ENCODE measurements around the gene CENPU.
"Not testable (repeated sequence)": the region's sequence is repeated elsewhere in the genome, so short reads cannot be mapped to it uniquely, and the experiment has no call there.

CENPU gene

DNA sequence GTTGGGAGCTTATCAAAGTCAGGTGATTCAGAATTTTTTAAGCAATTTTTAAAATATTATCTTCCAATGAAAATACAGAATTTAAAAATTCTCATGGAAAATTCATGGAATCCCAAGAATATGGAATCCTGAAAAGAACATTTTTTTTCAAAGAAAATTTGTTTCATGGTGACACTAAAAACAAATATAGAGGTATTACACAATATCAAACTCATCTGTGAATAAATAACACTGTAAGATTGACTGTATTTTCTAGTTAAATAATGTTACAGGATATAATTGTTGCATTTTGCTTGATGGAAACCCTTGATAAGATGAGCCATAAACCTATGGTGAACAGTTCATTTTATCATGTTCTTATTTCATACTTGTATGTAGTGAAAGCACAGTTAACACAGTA is 72.9 kb downstream of the CENPU start:
- DNase-seq = no peak

DNA sequence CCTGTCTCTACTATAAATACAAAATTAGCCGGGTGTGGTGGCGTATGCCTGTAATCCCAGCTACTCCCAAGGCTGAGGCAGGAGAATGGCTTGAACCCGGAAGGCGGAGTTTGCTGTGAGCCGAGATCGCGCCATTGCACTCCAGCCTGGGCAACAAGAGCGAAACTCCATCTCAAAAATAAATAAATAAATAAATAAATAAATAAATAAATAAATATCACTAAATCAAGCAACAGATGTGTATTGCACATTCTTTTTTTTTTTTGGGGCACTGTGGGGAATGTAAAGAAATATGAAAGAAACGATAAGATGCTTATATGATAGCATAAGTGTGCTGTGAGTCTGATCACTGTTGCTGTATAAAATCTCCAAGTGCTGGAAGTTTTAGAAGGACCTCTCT is 76.1 kb downstream of the CENPU start:
- not testable (repeated sequence) for DNase-seq

DNA sequence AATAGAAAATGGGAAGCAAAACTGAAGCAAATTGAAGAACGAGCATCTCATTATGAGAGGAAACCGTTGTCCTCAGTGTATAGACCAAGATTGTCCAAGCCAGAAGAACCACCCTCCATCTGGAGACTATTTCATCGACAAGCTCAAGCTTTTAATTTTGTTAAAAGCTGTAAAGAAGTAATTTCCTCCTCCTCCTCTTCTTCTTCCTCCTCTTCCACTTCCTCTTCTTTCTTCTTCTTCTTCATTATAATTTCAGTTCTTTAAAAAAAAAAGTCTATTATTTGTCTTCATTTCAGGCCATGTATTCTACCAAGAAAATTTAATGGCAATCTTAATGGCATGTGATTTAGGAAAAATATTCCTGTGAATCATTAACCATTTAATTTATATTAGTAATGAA is 76.8 kb downstream of the CENPU start:
- no peak for DNase-seq

DNA sequence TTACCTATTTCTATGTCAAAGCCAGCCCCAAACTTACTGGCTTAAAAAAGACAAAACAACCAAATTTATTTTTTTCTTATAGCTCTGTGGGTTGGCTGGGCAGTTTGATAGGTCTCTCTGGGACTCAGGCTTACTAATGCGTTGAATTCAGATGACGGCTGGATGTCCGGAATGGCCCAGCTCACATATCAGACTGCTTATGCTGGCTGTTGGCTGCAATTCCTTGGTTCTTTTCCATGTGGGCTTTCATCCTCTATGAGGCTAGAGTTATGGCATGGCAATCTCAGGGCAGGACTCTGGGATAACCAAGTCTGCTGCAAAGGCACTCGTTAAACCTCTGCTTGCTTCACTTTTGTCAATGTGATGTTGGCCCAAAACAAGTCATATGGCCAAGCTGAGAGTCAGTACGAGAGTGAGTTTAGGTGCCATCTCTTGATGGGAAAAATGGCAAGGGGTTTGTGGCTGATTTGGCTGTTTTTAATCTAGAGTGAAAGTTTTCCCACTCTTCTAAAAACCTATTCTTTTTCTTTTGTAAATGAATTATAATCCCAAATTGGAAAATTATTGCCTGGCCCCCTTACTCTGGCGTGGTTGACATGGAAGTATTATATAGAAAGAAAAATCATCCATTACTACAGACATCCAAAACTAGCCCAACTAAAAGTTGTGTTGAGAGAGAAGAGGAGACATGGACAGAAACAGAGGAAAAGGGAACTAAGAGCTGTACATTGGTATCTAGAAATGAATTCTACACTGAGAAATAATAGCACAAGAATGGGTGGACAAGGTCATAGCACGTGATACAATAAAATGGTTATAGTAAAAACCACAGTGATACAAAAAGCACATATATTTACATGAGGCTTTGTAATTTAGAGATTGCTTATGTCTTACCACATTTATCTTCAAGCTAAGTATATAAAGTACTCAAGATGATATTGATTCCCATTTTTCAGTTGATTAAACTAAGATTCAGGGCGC is 77.7 kb downstream of the CENPU start:
- DNase-seq = no peak

DNA sequence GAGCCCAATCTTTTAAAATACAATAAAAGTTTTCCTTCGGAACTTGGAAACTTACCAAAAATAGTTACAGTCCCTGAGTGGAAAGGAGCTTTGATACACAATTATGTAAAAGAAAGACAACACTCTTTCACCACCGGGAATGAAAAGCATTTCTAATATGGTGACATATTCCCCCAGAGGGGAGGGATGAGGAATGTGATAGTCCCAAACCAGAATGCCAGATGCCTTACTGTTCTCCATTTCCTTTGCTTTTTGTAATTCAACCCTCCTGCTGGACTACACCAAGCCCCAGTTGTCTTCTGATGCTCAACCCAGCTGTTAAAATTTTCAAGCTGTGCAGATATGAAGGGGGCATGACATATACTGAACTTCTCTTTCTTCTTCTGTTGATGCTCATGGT is 80.2 kb downstream of the CENPU start:
- DNase-seq = no peak

DNA sequence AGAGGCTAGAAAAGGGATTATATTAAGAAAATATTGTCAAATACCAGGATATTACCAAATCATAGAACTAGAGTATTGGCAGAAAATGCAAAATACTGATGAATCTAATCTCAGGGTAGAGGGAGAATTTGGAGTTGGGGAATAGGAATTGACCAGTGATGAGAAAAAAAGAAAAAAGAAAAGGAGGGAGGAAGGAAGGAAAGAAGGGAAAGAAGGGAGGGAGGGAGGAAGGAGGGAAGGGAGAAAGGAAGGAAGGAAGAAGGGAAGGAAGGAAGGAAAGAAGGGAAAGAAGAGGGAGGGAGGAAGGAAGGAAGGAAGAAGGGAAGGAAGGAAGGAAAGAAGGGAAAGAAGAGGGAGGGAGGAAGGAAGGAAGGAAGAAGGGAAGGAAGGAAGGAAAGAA is 81.2 kb downstream of the CENPU start:
- DNase-seq = not testable (repeated sequence)

DNA sequence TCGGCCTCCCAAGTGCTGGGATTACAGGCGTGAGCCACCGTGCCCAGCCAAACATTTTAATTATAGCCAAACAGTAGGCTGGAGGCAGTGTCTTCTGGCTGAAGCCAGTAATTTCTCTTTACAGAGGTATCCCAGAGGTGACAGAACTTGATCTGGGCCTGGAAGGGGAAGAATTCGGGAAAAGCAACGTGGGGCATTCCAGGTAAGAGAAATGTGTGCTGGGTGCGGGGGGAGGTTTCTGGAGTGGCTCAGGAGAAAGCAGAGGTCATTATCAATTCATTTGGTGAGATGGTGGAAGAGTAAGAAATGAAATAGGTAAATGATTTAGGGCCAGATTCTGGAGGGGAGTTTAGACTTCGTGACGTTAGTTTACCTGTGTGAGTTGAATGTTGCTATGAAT is 82.0 kb downstream of the CENPU start:
- no peak for DNase-seq

DNA sequence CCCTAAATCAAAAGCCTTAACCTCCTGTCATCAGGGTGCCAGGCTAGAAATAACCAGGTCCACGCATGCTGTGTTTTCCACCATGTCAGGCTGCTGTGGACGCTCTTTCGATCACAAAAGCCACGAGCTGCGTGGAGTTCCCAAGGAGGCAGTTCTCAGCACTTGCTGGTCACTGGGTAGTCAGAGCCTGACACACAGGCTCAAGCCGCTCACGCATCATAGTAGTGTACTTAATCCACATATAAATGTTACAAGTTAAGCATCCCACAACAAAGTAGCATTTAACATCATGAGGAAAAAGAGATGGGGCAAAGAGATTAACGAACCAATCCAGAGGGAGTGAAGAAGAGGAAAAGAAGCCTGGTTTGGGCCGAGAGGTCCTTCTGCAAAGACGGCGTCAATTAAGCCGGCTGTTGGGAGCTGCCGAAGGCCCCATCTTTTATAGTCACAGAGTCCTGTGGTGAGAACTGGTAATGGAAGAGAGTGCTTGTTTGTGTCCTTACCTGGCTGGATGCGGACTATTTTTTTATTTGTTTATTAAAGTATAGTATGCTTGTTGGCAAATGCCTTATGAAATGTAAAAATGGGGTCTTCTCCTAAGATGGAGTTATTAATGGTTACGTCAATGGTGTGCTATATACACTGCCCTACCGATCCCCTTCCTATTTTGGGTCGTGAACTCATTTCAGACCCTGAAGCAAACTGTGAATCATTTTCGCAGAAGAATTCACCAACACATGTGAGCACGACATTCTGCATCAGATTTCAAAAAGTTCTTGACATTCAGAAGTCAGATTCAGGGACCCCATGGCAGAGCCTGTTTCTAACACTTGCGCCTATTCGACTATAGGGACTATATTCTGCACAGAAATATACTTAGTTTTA is 83.7 kb downstream of the CENPU start:
- peak in 1 of 2 donors; percentile 40 for DNase-seq

DNA sequence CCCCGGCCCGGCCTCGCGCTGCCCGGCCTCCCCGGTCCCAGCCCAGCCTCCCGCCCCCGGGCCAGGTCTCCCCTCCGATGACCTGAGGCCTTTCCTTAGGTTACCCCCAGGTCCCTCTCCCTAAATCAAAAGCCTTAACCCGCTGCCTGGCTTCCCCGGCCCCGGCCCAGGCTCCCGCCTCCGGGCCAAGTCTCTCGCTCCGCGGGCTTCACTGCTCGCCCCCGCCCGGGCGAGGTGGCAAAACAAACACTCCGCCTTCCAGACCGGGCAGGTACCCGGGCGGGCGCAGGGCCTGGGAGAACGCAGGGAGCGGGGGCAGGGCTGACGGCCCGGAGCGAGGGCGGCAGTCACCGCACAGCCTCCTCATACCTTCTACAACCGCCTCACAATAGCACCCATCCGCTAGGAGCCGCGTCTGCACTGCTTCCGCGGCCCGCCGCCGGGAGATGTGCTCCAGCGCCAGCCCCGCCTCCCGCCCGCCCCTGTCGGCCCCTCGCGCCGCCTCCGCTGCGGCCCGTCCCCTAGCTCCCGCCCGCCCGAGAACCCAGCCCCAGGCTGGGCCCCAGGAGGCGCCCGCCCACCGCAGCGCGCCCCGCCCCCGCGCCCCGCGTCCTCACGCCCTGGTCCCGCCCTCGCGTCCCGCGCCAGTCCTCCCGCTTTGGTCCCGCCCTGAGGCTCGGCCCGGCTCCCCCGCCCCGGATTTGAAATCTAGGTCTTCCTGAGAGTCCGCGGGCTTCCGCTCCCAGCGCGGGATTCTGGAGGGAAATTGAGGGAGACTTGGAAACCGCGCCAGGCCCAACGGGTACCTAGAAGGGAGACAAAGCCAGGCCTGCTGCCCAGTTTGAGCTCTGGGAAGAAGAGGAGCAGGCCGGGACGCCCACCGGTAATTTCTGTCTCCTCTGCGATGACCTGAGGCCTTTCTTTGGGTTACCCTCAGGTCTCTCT is 84.6 kb downstream of the CENPU start, which contains the start of the genes CASP3 and PRIMPOL:
CASP3 (minus strand) TSS at position 422 of the 945 bp plus-strand sequence. CDS start 10,994 bp downstream, outside the sequence.
PRIMPOL (plus strand) TSS at position 713 of the 945 bp plus-strand sequence. CDS start 7,403 bp downstream, outside the sequence.
- peak; percentile 95 to 98 for DNase-seq

DNA sequence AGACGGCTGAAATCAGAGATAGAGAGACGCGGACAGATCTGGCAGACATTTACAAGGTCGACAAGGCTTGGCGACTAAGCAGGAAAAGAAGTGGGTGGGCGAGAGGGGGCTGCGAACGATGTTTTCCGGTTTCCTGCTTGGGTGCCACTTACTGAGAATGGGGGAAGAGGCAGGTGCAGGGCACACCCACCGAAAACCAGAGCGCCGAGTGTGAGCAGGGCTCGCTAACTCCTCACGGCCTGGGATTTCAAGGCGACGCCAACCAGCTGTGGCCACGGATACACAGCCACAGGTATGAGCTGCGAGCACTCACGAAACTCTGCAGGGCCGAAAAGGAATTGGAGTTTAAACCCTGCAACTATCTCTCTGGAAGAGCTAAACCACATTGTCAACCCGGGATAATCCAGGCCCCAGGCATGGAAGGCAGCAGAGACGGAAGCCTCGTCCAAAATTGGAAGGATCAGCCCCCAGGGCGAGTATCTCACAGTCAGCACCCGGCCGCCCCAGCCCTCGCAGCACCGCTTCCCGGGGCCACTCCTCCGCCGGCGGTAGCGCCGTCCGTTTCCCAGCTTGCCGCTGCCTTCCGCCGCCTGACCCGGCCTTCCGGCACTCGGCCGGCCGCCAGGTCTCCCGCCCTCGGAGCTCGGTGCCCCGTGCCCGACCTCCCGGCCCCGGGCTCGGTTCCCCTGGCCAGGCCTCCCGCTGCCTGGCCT is 85.4 kb downstream of the CENPU start:
- peak; percentile 47 to 57 for DNase-seq

DNA sequence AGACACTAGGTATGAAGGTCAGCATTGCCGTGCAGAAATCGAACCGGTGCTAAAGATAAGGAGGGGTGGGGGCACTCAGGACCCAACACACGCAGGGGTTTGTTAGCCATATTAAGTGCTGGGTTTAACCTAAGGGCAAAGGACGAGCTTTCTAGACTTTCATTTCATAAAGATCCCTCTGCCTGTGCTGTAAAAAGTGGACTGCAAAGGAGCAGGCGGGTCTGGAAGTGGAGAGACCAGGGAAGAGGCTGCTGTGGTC is 85.9 kb downstream of the CENPU start:
- DNase-seq = no peak

DNA sequence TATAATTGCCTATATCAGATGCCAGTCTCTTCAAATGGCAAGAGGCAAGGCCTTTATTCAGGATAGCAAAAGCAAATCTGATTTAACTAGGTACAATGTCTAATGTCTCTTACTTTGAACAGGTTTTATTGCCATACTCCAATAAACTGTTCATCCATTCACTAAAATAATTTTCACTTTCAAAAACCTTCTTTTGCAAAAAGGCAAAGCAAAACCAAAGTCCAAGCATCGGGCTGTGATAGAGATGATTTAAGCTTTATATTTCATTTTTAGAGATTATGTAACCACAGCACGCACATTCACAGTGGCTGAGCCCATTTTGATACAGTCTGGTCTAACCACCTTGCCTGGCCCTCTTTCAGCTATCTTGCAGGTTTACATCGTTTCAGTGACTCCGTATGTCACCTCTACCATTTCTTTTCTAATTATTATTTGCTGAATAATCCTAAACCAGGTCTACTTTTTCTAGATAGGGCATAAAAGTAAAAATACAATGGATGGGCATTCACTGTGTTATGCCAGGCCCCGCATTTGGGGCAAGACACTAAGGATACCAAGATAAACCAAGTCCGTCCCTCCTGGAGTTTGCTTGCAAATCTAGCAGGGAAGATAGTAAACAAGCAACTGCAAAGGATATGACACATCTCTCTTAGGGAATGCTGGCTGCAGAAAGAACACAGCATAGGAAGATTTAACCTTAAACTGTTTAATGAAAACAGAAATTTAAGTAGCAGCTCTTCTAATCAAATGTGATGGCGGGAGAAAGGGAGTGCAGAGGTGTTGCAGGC is 86.4 kb downstream of the CENPU start:
- no peak for DNase-seq

DNA sequence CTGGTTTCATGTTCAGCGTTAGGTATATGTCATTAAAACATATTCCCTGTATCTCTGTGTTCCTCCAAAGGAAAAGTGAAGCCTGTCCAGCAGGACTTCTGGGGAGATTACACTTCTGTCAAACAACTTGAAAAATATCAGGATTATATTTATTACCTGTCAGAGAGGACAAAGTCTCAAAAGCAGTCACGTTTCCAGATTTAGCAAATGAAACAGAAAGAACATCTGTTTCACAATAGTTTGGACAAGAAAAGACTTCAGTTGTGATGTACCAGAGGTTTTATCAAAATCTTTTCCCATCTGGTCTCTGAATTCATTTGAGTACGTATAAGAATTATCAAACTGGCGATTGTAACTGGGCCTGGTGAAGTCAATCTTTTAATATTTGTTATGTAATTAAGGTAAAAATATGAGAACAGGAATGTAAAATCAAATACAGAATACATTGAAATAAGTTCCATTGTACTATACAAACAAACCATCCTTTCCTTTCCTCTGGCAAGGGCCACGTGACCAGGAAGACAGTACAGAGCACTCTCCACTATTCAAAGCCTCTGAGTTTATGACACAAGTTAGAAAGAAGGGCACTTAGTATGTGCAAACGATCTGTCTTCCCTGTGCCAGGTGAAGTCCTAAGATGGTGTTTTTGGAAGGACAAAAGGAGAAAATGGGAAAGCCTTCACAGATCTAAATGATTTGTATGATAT is 87.8 kb downstream of the CENPU start:
- DNase-seq = no peak

DNA sequence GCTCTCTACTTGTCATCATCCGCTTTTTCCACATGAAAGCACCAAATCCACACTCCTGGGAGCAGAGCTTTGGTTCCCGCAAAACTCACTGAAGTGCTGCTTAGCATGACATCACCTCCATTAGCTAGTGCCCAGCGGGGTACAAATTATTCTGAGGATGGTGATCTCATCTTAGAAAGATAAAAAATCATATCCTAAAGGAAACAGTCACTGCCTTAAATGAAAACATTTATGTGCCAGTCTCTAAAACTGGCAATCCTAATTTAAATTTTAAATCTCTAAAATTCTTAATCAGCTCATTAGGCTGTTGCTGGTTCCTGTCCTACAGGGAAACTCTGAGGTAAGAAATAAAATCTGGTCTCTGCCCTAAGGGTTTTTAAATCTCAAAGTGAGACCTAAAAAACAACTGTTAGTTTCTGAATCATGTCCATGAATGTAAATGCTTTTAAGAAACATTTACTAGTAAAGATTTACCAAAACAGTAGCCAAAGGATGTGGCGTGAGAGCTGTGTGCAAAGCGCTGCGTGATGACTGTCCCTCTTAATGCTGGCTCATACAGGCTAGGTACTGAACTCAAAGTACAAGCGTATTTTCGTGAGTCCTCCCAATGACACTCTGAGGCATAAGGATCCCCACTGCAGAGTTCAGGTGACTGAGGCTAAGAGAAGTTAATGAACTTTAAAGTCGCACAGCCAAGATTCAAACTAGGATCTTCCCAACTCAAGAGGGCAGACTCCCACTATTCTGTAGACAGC is 89.2 kb downstream of the CENPU start:
- DNase-seq = no peak
